GM12891 (cell line): ENCODE data around the gene ERVH48-1.
"Not testable (repeated sequence)": the region's sequence is repeated elsewhere in the genome, so short reads cannot be mapped to it uniquely, and the experiment has no call there.

Source experiments
- POLR2A ChIP-seq: IDR thresholded peaks from 2 replicates; pipeline ENCODE4 v1.6.1; 2011; ENCODE audit warnings: low read depth, low read length, control low read depth
- POLR2AphosphoS5 ChIP-seq: IDR thresholded peaks from 2 replicates; pipeline ENCODE4 v1.6.1; 2011; ENCODE audit warnings: low read depth, low read length, control low read depth
- TAF1 ChIP-seq: IDR thresholded peaks from 2 replicates; pipeline ENCODE4 v1.6.1; 2011; ENCODE audit warnings: low read depth, low read length, control low read depth

DNA sequence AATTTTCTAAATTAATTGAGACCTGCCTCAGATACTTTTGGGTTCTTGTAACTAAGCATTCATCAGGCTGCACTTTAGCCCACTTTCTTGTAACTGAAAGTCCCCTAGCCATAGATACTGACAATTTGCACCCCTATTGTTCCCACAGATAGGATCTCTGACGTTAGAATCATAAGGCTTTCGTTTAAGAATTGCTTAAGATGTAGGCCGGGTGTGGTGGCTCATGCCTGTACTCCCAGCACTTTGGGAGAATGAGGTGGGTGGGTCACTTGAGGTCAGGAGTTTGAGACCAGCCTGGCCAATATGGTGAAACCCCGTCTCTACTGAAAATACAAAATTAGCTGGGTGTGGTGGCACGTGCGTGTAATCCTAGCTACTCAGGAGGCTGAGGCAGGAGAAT is 32.7 kb upstream of the ERVH48-1 start:
- TF ChIP-seq POLR2A, TAF1, POLR2AphosphoS5: not testable (repeated sequence)
